Activated CD4-positive, alpha-beta memory T cell treated with anti-CD3 and anti-CD28 coated beads, Interleukin-2, amount 10 ng/mL, durations not matched to agents 7 days and 5 days (primary cell): Measurements from ENCODE around the gene PGS1. TPM values are rescaled to one million over a fixed set of nuclear protein-coding genes. Genes with fewer than 3 reads are reported as not detected.
"Not testable (repeated sequence)": the region's sequence is repeated elsewhere in the genome, so short reads cannot be mapped to it uniquely, and the experiment has no call there.

Source experiments
- CTCF ChIA-PET: fragments of 350-600 bp; sonication (Branson Sonifier 250); formaldehyde crosslinking; loops from one replicate; lab custom pipeline; 2021; ENCODE audit warnings: antibody characterized with exemption, inconsistent platforms; lab: Charles Lee
- POLR2A ChIA-PET: fragments of 350-600 bp; sonication (Branson Sonifier 250); formaldehyde crosslinking; loops from one replicate; lab custom pipeline; 2021; ENCODE audit warnings: antibody characterized with exemption; lab: Charles Lee
- DNase-seq: peaks from one replicate; pipeline ENCODE4 v3.0.0-alpha.2; 2020
- H3K27ac Mint-ChIP-seq: one replicate; pipeline ENCODE4 v1.8.0; 2021; ENCODE audit warnings: mild to moderate bottlenecking, mixed read lengths
- H3K27me3 Mint-ChIP-seq: one replicate; pipeline ENCODE4 v1.8.0; 2021; ENCODE audit warnings: mixed read lengths
- H3K36me3 Mint-ChIP-seq: one replicate; pipeline ENCODE4 v1.8.0; 2021; ENCODE audit warnings: low read depth, mixed read lengths
- H3K4me1 Mint-ChIP-seq: one replicate; pipeline ENCODE4 v1.8.0; 2021; ENCODE audit warnings: mixed read lengths
- H3K4me3 Mint-ChIP-seq: one replicate; pipeline ENCODE4 v1.8.0; 2021; ENCODE audit warnings: mild to moderate bottlenecking, mixed read lengths
- H3K9me3 Mint-ChIP-seq: one replicate; pipeline ENCODE4 v1.8.0; 2021; ENCODE audit warnings: mixed read lengths
- total RNA-seq, 2 experiments: library from RNA; stranded (reverse); gene quantifications; one replicate each; pipeline ENCODE4 v1.2.3, GENCODE V29; 2021

PGS1 gene, protein sequence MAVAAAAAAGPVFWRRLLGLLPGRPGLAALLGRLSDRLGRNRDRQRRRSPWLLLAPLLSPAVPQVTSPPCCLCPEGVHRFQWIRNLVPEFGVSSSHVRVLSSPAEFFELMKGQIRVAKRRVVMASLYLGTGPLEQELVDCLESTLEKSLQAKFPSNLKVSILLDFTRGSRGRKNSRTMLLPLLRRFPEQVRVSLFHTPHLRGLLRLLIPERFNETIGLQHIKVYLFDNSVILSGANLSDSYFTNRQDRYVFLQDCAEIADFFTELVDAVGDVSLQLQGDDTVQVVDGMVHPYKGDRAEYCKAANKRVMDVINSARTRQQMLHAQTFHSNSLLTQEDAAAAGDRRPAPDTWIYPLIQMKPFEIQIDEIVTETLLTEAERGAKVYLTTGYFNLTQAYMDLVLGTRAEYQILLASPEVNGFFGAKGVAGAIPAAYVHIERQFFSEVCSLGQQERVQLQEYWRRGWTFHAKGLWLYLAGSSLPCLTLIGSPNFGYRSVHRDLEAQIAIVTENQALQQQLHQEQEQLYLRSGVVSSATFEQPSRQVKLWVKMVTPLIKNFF
- total RNA-seq: 10 to 100 TPM; 70.7 to 75.5 TPM

DNA sequence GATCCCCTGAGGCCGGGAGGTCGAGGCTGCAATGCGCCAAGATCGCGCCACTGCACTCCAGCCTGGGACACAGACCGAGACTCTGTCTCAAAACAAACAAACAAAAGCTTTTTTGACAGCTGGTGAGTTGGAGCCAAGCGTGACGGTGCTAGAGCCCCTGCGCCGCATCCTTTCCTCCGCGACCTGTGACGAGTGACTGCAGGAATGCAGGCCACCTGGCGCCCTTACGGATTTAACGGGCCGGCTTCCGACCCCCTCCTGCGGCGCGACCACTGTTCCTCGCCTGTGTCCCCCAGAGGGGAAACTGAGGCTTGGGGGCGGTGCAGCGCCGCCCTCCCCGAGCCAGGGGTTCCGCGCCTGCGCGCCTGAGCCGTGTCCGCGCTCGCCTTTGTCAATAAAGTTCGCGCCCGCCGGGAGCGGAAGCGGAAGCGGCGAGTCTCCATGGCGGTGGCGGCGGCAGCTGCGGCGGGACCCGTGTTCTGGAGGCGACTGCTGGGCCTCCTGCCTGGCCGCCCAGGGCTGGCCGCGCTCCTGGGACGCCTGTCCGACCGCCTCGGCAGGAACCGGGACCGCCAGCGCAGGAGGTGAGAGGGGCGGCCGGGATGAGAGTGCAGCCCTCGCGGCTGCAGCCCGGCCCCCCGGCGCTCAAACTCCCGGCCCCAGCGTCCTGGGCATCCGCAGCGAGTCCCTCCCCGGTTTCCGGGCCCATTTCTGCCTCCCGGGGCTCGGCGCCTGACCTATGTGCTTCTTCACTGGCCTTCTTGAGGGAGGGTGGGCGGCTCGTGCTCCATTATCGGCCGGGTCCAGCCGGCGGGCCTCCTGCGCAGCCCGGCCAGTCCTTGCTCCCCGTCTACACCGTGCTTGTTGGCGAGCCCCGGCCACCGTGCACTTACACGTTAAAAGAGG, at the start of gene PGS1:
PGS1 (plus strand) TSS at position 425 of the 906 bp plus-strand sequence; CDS start at position 442, 17 bp downstream.
- POLR2A ChIA-PET: interaction anchor here (0.8 to 2.3 kb wide), 8 partner anchors 14 to 402 kb away, joined by 3 to 10 read pairs (median 4); no protein-coding TSS in a partner anchor

DNA sequence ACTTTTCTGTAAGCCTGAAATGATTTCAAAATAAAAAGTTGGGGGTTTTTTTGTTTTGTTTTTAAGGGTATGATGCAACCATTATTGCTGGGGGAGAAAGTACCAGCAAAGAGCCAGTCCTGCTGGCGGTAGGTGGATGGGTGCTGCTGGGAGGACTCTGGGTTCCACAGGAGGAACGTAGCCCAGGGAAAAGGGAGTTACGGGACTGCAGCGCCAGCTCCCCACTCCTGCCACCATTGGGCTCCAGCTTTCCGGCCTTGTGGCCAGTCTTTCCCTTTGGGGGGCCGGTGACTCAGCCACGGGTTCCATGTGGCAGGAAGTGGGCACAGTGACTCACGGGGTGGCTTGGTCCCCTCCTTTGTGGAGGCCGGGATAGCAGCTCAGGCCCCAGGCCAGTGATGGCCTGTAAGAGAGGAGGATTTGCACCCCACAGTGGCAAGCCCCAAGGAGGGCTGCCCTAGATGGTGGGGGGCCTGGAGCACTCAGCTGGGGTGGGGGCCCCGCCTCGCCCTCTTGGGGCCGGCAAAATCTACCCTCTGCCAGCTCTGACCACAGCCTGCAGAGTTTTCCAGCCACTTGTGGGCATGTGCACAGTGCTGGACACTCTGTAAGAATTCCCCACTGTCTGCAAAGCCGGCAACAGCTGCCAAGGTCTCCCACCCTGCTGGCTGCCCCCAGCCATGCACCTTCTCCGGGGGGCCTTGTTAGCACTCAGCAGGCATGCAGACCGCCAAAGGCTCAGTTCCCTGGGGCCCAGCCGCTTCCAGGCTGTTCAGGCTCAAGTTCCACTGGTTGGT, 49.0 kb upstream of the PGS1 start:
- no peak overlapping the region for H3K4me3 Mint-ChIP-seq
- H3K36me3 Mint-ChIP-seq: no peaks in the 10 kb centered on the region
- CTCF ChIA-PET: interaction anchor here (0.6 to 1.5 kb wide), 4 partner anchors 22 to 849 kb away, joined by 3 to 5 read pairs (median 3); no protein-coding TSS in a partner anchor
- no peaks in the 10 kb centered on the region for H3K27me3 Mint-ChIP-seq
- peak overlapping the region; percentile 26 for H3K27ac Mint-ChIP-seq
- H3K4me1 Mint-ChIP-seq: peaks cover 49% of the 10 kb centered on the region
- POLR2A ChIA-PET: interaction anchor here (0.9 to 1.8 kb wide), 5 partner anchors 9 to 30 kb away, joined by 3 to 13 read pairs (median 5); partner anchors contain the start of gene SOCS3
- peak; percentile 64 for DNase-seq
- H3K9me3 Mint-ChIP-seq: no peaks in the 10 kb centered on the region

More for the DNA sequence above, at the start of gene PGS1:
- CTCF ChIA-PET: interaction anchor here (1.4 to 9.1 kb wide), 3 partner anchors 13 to 44 kb away, joined by 4 to 74 read pairs (median 5); partner anchors contain the start of gene SOCS3
- Mint-ChIP-seq H3K4me3 (peak within 1 kb of the TSS; percentile 98), H3K4me1 (peaks cover 45% of the 10 kb centered on the region), H3K27ac (peak within 1 kb of the TSS; percentile 91), H3K9me3 (no peaks in the 10 kb centered on the region), H3K27me3 (no peaks in the 10 kb centered on the region), H3K36me3 (peaks cover 27% of the 10 kb centered on the region)
- DNase-seq: peak; percentile 88

DNA sequence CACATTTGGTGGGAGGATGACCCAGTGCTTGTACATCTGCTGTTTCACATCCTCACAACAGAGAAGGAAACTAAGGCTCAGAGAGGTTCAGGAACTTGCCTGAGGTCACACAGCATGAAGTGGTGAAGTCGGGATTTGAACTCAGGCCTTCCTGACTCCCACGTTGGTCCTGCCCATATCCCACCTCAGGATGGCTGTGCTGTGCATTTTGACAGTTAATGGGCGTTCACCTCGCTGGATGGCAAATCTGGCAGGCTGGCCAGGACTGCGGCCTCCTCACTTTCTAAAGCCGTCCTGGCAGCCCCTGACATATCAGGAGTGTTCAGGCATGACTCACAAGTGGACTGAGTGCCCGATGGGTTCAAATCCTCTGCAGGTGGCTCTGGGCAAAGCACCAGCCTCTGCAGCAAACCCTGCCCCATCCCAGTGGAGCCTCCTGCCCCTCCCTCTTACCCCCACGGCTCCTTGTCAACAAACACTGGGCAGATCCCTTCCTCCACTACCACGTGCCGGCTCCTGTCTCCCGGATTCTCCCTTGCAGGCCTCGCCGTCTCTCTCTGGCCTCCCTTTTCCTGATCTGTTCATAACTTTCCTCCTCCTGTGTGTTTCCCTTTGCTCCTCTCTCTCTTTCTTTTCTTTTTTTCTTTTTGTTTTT, 47.8 kb upstream of the PGS1 start:
- H3K4me1 Mint-ChIP-seq: peaks cover 48% of the 10 kb centered on the region
- no peaks in the 10 kb centered on the region for H3K27me3 Mint-ChIP-seq
- no peak overlapping the region for H3K27ac Mint-ChIP-seq
- DNase-seq: no peak
- CTCF ChIA-PET: no interaction called here
- POLR2A ChIA-PET: interaction anchor here (1.1 to 1.8 kb wide), 2 partner anchors 8 to 29 kb away, joined by 3 to 13 read pairs; partner anchors contain the start of gene SOCS3
- H3K9me3 Mint-ChIP-seq: no peaks in the 10 kb centered on the region
- H3K36me3 Mint-ChIP-seq: no peaks in the 10 kb centered on the region
- no peak overlapping the region for H3K4me3 Mint-ChIP-seq

DNA sequence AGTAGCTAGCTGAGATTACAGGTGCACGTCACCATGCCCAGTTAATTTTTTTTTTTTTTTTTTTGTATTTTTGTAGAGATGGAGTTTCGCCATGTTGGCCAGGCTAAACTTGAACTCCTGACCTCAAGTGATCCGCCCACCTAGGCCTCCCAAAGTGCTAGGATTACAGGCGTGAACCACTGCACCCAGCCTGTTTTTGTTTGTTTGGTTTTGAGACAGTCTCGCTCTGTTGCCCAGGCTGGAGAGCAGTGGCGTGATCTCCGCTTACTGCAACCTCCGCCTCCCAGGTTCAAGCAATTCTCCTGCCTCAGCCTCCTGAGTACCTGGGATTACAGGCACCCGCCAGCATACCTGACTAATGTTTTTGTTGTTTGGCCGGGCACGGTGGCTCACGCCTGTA, 47.1 kb upstream of the PGS1 start:
- CTCF ChIA-PET, H3K9me3 Mint-ChIP-seq, H3K27ac Mint-ChIP-seq, H3K27me3 Mint-ChIP-seq, H3K4me3 Mint-ChIP-seq, DNase-seq, H3K36me3 Mint-ChIP-seq: not testable (repeated sequence)
- POLR2A ChIA-PET: interaction anchor here (1.5 kb wide), 1 partner anchor 12 kb away, joined by 6 read pairs; no protein-coding TSS in a partner anchor
- H3K4me1 Mint-ChIP-seq: peaks cover 48% of the 10 kb centered on the region

DNA sequence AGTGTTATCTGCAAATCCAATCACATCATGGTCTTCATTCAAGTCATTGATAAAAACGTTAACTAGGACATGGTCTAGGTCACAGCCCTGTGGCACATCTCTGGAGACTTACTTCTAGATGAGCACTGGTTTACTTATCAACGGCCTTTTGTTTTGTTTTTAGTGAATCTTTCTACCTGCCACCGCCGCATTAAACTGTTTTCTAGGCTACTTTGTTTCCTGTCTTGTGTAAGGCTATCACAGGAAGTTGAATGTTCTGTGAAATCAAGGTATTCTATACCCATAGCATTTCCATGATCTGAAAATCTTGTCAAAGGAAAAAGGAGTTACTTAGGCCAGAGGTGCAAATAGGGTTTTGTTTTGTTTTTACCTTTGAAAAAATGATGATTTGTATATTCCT, 45.5 kb upstream of the PGS1 start:
- Mint-ChIP-seq H3K36me3 (no peaks in the 10 kb centered on the region), H3K4me3 (no peak overlapping the region), H3K27ac (peak overlapping the region; percentile 86), H3K4me1 (peaks cover 52% of the 10 kb centered on the region), H3K27me3 (peaks cover 3% of the 10 kb centered on the region), H3K9me3 (no peaks in the 10 kb centered on the region)
- POLR2A ChIA-PET: no interaction called here
- DNase-seq: no peak
- CTCF ChIA-PET: interaction anchor here (0.6 kb wide), 1 partner anchor 364 kb away, joined by 4 read pairs; no protein-coding TSS in a partner anchor

DNA sequence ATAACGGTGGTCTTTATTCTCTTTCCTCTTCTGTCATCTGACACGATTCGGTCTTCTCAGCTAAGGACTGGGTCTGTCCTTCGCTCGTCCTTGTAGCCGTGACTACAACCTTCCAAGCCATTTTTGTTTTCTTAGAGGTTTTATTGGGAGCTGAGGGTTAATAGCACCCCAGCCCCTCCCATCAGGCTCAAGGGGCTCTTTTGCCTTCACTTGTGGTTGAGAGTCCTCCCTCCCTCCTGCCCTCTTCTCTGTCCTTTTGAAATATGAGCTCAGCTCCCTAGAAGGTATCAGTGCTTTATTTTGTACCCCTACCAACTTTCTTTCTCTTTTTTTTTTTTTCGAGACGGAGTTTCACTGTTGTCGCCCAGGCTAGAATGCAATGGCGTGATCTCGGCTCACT, 43.2 kb upstream of the PGS1 start:
- peaks cover 3% of the 10 kb centered on the region for H3K27me3 Mint-ChIP-seq
- no peak for DNase-seq
- peaks cover 60% of the 10 kb centered on the region for H3K4me1 Mint-ChIP-seq
- no peak overlapping the region for H3K4me3 Mint-ChIP-seq
- no peak overlapping the region for H3K27ac Mint-ChIP-seq
- ChIA-PET CTCF (interaction anchor here (1.2 to 1.5 kb wide), 3 partner anchors 9 to 84 kb away, joined by 3 to 4 read pairs (median 3); no protein-coding TSS in a partner anchor), POLR2A (interaction anchor here (1.1 to 2.7 kb wide), 4 partner anchors 8 to 25 kb away, joined by 3 to 13 read pairs (median 6); partner anchors contain the start of gene SOCS3)
- H3K36me3 Mint-ChIP-seq: no peaks in the 10 kb centered on the region
- H3K9me3 Mint-ChIP-seq: no peaks in the 10 kb centered on the region

DNA sequence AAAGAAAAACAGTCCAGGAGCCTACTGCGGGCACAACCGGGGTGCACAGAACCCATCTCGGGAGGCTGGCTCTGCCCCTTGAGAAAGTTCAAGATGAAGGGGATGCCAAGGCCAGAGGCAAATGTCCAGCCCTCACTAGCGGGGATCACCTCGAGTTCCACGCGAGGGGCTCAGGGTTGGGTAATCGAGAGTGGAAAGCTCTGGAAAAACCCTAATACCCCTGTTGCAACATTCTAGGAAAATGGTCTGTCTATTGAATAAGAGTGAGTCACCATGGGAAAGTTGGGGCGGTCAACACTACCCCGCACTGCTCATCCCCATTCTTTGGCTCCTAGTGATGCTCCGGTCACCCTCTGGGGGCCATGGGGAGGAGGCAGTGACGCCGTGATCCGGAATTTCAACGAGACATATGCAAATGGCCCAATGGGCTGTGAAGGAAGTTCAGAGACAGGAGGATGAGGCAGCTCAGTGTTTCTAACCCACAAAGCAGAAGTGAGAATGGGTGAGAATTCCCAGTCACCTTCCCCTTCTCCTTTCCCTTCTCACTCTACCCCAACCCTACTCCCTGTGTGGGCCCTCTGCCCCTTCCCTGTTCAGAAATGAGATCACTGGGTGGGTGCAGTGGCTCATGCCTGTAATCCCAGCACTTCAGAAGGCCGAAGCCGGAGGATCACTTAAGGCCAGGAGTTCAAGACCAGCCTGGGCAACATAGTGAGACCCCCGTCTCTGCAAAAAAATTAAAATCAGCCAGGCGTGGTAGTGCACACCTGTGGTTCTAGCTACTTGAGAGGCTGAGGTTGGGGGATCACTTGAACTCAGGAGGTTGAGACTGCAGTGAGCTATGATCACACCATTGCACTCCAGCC, 41.0 kb upstream of the PGS1 start:
- H3K4me1 Mint-ChIP-seq: peaks cover 59% of the 10 kb centered on the region
- H3K27me3 Mint-ChIP-seq: peaks cover 3% of the 10 kb centered on the region
- no peak for DNase-seq
- H3K4me3 Mint-ChIP-seq: no peak overlapping the region
- H3K9me3 Mint-ChIP-seq: no peaks in the 10 kb centered on the region
- ChIA-PET CTCF (no interaction called here), POLR2A (no interaction called here)
- peaks cover 2% of the 10 kb centered on the region for H3K36me3 Mint-ChIP-seq
- H3K27ac Mint-ChIP-seq: no peak overlapping the region

DNA sequence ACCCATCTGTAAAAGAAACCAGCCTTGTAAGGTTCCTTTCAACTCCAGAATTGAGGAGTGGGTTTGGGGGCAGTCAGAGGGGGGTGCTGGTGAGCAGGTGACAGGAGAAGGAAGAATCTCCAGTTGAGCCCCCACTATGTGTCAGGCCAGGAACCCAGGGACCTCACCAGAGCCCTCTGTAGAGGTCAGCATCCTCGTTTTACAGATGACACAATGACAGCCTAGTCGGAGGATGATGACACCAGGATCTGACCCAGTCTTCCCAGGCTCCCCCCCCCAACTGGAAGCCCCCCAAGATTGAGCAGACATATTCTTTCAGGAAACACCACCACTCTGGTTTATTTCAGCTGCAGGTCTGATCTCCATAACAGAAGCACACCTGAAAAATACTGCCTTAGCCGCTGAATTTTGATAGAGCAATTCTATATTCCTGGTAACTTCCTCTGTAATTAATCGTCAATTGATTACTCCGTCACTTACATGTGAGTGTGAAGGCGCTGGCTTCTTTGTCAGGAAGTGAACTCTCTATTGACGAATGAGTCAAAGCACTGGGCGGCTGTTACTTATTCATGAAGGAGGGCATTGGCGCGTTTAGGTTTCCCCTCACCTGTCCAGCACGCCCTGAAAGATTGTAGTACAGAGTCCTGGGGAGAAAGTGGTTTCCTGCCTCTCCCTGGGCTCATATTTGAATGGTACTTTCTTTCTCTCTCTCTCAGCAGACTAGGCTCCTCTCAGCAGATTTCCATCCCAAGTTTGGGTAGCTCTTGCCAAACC, 39.8 kb upstream of the PGS1 start:
- ChIA-PET POLR2A (interaction anchor here (1.1 to 9.3 kb wide), 4 partner anchors 9 to 39 kb away, joined by 3 to 153 read pairs (median 8); partner anchors contain the start of gene SOCS3), CTCF (interaction anchor here (0.6 kb wide), 1 partner anchor 514 kb away, joined by 3 read pairs; no protein-coding TSS in a partner anchor)
- DNase-seq: peak; percentile 73
- peaks cover 2% of the 10 kb centered on the region for H3K36me3 Mint-ChIP-seq
- H3K27ac Mint-ChIP-seq: peak overlapping the region; percentile 85
- no peaks in the 10 kb centered on the region for H3K9me3 Mint-ChIP-seq
- peak overlapping the region; percentile 8 for H3K4me3 Mint-ChIP-seq
- peaks cover 60% of the 10 kb centered on the region for H3K4me1 Mint-ChIP-seq
- H3K27me3 Mint-ChIP-seq: peaks cover 3% of the 10 kb centered on the region

DNA sequence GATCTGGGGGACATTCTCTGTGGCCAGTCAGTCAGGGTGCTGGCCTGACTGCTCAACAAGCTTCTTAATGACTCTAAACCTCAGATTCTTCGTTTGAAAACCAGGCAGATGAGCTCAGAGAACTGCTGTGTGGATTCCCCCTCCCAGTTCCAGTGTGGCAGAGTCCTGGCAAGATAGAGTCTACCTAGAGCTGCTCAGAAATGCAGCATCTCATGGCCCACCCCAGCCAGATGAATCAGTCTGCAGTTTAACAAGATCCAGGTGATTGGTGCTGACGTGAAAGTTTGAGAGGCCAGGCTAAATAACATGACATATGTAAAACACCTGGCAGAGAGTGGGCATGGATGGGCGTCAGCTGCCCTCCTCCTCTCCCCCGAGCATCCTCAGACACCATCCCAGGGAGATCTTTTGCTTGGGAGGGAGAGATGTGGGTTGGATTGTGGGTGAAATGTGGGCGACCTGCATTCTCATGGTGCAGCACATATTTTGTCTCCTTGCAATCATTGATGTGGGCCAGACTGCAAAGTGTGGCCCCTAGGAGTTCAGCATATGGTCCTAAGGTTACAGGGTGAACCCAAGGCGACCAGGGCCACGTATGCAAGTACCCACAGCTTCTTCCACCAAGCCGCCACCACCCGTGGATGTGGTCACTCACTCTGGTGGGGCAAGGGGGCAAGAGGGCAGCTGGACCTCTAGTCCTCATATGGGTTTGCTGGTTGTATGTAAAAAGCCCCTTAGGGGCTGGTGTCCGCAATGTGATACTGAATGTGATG, 38.1 kb upstream of the PGS1 start:
- no peaks in the 10 kb centered on the region for H3K9me3 Mint-ChIP-seq
- peaks cover 67% of the 10 kb centered on the region for H3K4me1 Mint-ChIP-seq
- POLR2A ChIA-PET: interaction anchor here (0.7 to 9.3 kb wide), 5 partner anchors 16 to 77 kb away, joined by 3 to 153 read pairs (median 6); partner anchors contain the start of gene SOCS3
- no peak for DNase-seq
- peaks cover 3% of the 10 kb centered on the region for H3K27me3 Mint-ChIP-seq
- H3K4me3 Mint-ChIP-seq: peak overlapping the region; percentile 47
- H3K27ac Mint-ChIP-seq: peak overlapping the region; percentile 22
- CTCF ChIA-PET: interaction anchor here (0.8 to 1.7 kb wide), 2 partner anchors 21 to 25 kb away, joined by 3 to 6 read pairs; no protein-coding TSS in a partner anchor
- H3K36me3 Mint-ChIP-seq: peaks cover 2% of the 10 kb centered on the region
